Spleen (tissue), 11 donors: Measurements from ENCODE around the gene CHRM5. TPM values are rescaled to one million over a fixed set of nuclear protein-coding genes. Genes with fewer than 3 reads are reported as not detected.
"Not testable (repeated sequence)": the region's sequence is repeated elsewhere in the genome, so short reads cannot be mapped to it uniquely, and the experiment has no call there.

Source experiments
- DNase-seq: peaks from one replicate; pipeline ENCODE4 v3.0.0-alpha.2; 2020
- H3K27ac ChIP-seq, 8 donors: fragments of 200-600 bp; sonication (generic) in 7 of 8; 1 replicate in 4 of 8; 2 replicates in 4 of 8; pipeline versions ENCODE4 v1.5.0 to v1.8.0; 2016 to 2021; ENCODE audit warnings: inconsistent platforms in 4 of 8, mild to moderate bottlenecking in 4 of 8, moderate library complexity in 1 of 8
- H3K27me3 ChIP-seq, 7 donors: fragments of 200-600 bp; sonication (generic) in 6 of 7; replicated peaks in 1 of 7; 1 replicate in 4 of 7; 2 replicates in 3 of 7; pipeline versions ENCODE4 v1.5.0 to v1.8.0; 2016 to 2021; ENCODE audit warnings: inconsistent platforms in 3 of 7, mild to moderate bottlenecking in 1 of 7
- H3K36me3 ChIP-seq, 6 donors: fragments of 200-600 bp; sonication (generic) in 5 of 6; 1 replicate in 4 of 6; 2 replicates in 2 of 6; pipeline versions ENCODE4 v1.5.0 to v1.8.0; 2016 to 2021; ENCODE audit warnings: inconsistent platforms in 2 of 6
- H3K4me1 ChIP-seq, 6 donors: fragments of 200-600 bp; sonication (generic) in 5 of 6; 1 replicate in 3 of 6; 2 replicates in 3 of 6; pipeline versions ENCODE4 v1.5.0 to v1.8.0; 2016 to 2021; ENCODE audit warnings: inconsistent platforms in 3 of 6
- H3K4me3 ChIP-seq, 8 donors: fragments of 200-600 bp; sonication (generic) in 7 of 8; 1 replicate in 4 of 8; 2 replicates in 4 of 8; pipeline versions ENCODE4 v1.5.0 to v1.8.0; 2016 to 2021; ENCODE audit warnings: inconsistent platforms in 4 of 8, mild to moderate bottlenecking in 4 of 8, moderate library complexity in 2 of 8
- H3K9me3 ChIP-seq, 8 donors: fragments of 200-600 bp; sonication (generic) in 7 of 8; 1 replicate in 4 of 8; 2 replicates in 4 of 8; pipeline versions ENCODE4 v1.5.0 to v1.8.0; 2016 to 2021; ENCODE audit warnings: inconsistent platforms in 4 of 8
- CTCF ChIP-seq, 11 experiments: fragments of 200-600 bp in 7 of 11; fragments of 450-650 bp in 4 of 11; sonication (generic) in 4 of 11; IDR thresholded peaks in 8 of 11; conservative IDR thresholded peaks in 3 of 11; 1 replicate in 7 of 11; 2 replicates in 4 of 11; pipeline versions ENCODE4 v1.4.0 to v1.8.0; 2016 to 2021; ENCODE audit warnings: antibody characterized with exemption in 11 of 11, inconsistent platforms in 4 of 11, mild to moderate bottlenecking in 1 of 11
- POLR2A ChIP-seq, 3 donors: fragments of 450-650 bp; IDR thresholded peaks; one replicate each; pipeline ENCODE4 v1.5.1; 2017; ENCODE audit warnings: antibody characterized with exemption in 3 of 3, mild to moderate bottlenecking in 1 of 3
- POLR2AphosphoS5 ChIP-seq, 3 donors: sonication (generic); formaldehyde crosslinking; IDR thresholded peaks; one replicate each; pipeline ENCODE4 v1.5.1; 2017; ENCODE audit warnings: antibody characterized with exemption in 3 of 3
- WGBS, 5 donors: extraction: QIAGEN DNeasy Blood & Tissue Kit in 3 of 5; methylation state at CpG; one replicate each; pipeline versions ENCODE4 v1.1.5 to v1.1.7; 2013 to 2018; 5-methylcytosine and 5-hydroxymethylcytosine counted together
- intact Hi-C: fragments of 100-400 bp; cut with DNase I; formaldehyde crosslinking; loops from one replicate; pipeline ENCODE4 v1.15.0; 2023; ENCODE audit warnings: low total_unique reads
- polyA plus RNA-seq, 3 donors: library from polyadenylated mRNA; stranded (reverse); fragments of 200-250 nt; gene quantifications; one replicate each; pipeline ENCODE4 v1.2.1, GENCODE V29; 2013
- total RNA-seq, 7 donors: library from RNA; depleted of rRNA in 3 of 7; stranded (reverse); fragments of >200 nt in 3 of 7; fragmentation: NEBNext Ultra II Directional in 4 of 7; extraction: Animal tissue kit (Norgen Biotek cat#: 25700) in 4 of 7; gene quantifications; one replicate each; pipeline versions ENCODE4 v1.1.0 to v1.2.1, GENCODE V29; 2016 to 2021
- donor health status: healthy with polysubstance abuse.
- donor health status: DM: no; HTN: no; CAD: no; lungs with moderate emphysema.
- donor health status: DM: no; HTN: no; CAD: no.
- donor health status: Bipolar disorder and iron deficiency.
- donor health status: healthy.
- donor health status: DM: no; HTN: no; CAD: no.
- donor health status: DM: yes; HTN: yes; CAD: no.

The CHRM5 gene
- total and polyA plus RNA-seq, 10 donors, result 0.03 TPM; not detected in 9

DNA sequence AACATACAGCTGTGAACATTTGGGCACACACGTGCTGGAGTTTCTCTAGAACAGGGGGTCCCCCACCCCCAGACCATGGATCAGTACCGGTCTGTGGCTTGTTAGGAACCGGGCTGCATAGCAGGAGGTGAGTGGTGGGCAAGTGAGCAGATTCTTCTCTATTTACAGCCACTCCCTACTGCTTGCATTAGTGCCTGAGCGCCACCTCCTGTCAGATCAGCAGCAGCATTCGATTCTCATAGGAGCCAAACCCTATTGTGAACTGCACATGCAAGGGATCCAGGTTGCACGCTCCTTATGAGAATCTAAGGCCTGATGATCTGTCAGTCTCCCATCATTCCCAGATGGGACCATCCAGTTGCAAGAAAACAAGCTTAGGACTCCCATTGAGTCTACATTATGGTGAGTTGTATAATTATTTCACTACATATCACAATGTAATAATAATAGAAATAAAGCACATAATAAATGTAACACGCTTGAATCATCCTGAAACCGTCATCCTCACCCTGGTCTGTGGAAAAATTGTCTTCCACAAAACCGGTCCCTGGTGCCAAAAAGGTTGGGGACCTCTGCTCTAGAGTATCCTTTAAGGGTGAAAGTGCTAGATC lies 25.8 kb downstream of the CHRM5 start:
- intact Hi-C loops, result no loop called here
- no peak for DNase-seq
- no peaks in the 10 kb centered on the region for H3K27me3 ChIP-seq

DNA sequence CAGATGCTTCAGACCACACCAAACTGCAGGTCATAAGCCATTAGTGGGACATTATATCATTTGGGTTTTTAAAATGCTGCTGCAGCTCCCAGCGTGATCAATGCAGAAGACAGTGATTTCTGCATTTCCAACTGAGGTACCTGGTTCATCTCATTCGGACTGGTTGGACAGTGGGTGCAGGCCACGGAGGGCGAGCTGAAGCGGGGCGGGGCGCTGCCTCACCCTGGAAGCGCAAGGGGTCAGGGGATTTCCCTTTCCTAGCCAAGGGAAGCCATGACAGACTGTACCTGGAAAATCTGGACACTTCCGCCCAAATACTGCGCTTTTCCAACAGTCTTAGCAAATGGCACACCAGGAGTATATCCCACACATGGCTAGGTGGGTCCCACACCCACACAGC lies 27.4 kb downstream of the CHRM5 start:
- H3K36me3 ChIP-seq, H3K9me3 ChIP-seq, H3K27me3 ChIP-seq, DNase-seq, H3K4me1 ChIP-seq, H3K4me3 ChIP-seq, intact Hi-C loops, H3K27ac ChIP-seq: not testable (repeated sequence)
- WGBS, 5 donors, result 91 to 97% (median 96%) methylated on average over 7 to 10 of the region's 10 CpGs

More for the DNA sequence above, 25.8 kb downstream of the CHRM5 start:
- Histone ChIP-seq H3K36me3 (no peaks in the 10 kb centered on the region), H3K4me1 (no peaks in the 10 kb centered on the region), H3K27ac (no peak overlapping the region), H3K9me3 (no peaks in the 10 kb centered on the region), H3K4me3 (no peak overlapping the region)
- peak in 1 of 11 experiments; percentile 9 for TF ChIP-seq CTCF (IDR thresholded peaks at IDR 0.05 in 8 of 11, conservative IDR thresholded peaks at IDR 0.05 in 3 of 11)
- TF ChIP-seq POLR2A (IDR thresholded peaks at IDR 0.05), result no peak
- no peak for TF ChIP-seq POLR2AphosphoS5 (IDR thresholded peaks at IDR 0.05)
- 84 to 93% (median 87%) methylated on average over 9 of the region's 9 CpGs for WGBS, 5 donors

- WGBS, 5 donors, result 60 to 65% (median 63%) methylated on average over 3 of the region's 3 CpGs
- no peak overlapping the region for H3K4me3 ChIP-seq
- intact Hi-C loops, result no loop called here
- H3K9me3 ChIP-seq, result no peaks in the 10 kb centered on the region
- no peak for DNase-seq
- H3K27me3 ChIP-seq, result no peaks in the 10 kb centered on the region
- H3K4me1 ChIP-seq, result no peaks in the 10 kb centered on the region
- peaks cover 0 to 14% (median 0%) of the 10 kb centered on the region in 6 donors for H3K36me3 ChIP-seq
- H3K27ac ChIP-seq, result no peak overlapping the region
- TF ChIP-seq POLR2A (IDR thresholded peaks at IDR 0.05), result no peak
- no peak for TF ChIP-seq POLR2AphosphoS5 (IDR thresholded peaks at IDR 0.05)
- TF ChIP-seq CTCF (IDR thresholded peaks at IDR 0.05 in 8 of 11, conservative IDR thresholded peaks at IDR 0.05 in 3 of 11), result no peak
These were observed 33.2 kb downstream of the CHRM5 start for GRCh38 chr15:34001536-34001935.

DNA sequence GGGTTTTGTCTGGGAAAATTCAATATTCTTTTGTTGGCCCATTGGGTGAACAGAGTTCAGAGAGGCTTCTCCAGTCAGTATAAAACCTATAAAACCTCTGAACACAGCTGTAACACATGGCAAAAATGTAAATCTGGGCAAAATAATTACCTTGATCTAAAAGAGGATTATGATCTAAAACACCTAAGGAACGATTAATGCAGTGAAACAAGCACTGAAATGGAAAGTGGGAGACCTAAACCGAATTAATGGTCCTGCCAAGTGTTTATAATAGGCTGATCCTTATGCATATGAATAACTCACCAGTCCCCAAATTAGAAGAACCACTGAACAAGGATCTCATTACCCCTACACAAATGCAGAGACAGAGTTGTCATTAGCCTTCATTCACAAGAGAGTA lies 38.1 kb downstream of the CHRM5 start:
- WGBS, 5 donors, result 85 to 95% (median 89%) methylated on average over 2 of the region's 2 CpGs
- H3K36me3 ChIP-seq, result peaks cover 0 to 14% (median 0%) of the 10 kb centered on the region in 6 donors
- H3K4me3 ChIP-seq, result no peak overlapping the region
- no peak for DNase-seq
- no peak overlapping the region for H3K27ac ChIP-seq
- no peaks in the 10 kb centered on the region for H3K9me3 ChIP-seq
- H3K4me1 ChIP-seq, result no peaks in the 10 kb centered on the region
- intact Hi-C loops, result no loop called here
- no peaks in the 10 kb centered on the region for H3K27me3 ChIP-seq
- TF ChIP-seq POLR2A (IDR thresholded peaks at IDR 0.05), result no peak
- no peak for TF ChIP-seq CTCF (IDR thresholded peaks at IDR 0.05 in 8 of 11, conservative IDR thresholded peaks at IDR 0.05 in 3 of 11)
- no peak for TF ChIP-seq POLR2AphosphoS5 (IDR thresholded peaks at IDR 0.05)

DNA sequence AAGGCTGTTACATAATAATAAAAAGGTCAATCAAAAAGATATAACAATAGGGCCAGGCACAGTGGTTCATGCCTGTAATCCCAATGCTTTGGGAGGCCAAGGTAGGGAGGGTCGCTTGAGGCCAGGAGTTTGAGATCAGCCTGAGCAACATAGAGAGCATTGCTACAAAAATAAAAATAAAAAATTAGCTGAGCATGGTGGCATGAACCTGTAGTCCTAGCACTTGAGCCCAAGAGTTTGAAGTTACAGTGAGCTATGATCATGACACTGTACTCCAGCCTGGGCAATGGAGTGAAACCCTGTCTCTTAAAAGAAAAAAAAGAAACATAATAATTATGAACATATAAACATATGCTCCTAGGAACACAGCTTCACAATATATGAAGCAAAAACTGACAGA lies 41.4 kb downstream of the CHRM5 start:
- Histone ChIP-seq H3K27me3 (no peaks in the 10 kb centered on the region), H3K4me3 (no peak overlapping the region), H3K9me3 (no peaks in the 10 kb centered on the region), H3K36me3 (no peaks in the 10 kb centered on the region), H3K4me1 (no peaks in the 10 kb centered on the region), H3K27ac (no peak overlapping the region)
- WGBS, 5 donors, result 94 to 96% (median 95%) methylated on average over 1 of the region's 1 CpG
- intact Hi-C loops, result no loop called here
- DNase-seq, result no peak
- TF ChIP-seq CTCF (IDR thresholded peaks at IDR 0.05 in 8 of 11, conservative IDR thresholded peaks at IDR 0.05 in 3 of 11), result no peak
- no peak for TF ChIP-seq POLR2A (IDR thresholded peaks at IDR 0.05)
- no peak for TF ChIP-seq POLR2AphosphoS5 (IDR thresholded peaks at IDR 0.05)
